ENCODE measurements around the gene HELT.

- TF ChIP-seq TCF4 (CRISPR knock-in tag; IDR thresholded peaks at IDR 0.05; ENCODE audit: borderline replicate concordance) (no peak), CREB5 (CRISPR knock-in tag; IDR thresholded peaks at IDR 0.05; ENCODE audit: low read depth) (no peak), ZFP30 (CRISPR knock-in tag; IDR thresholded peaks at IDR 0.05) (no peak), ARNTL (CRISPR knock-in tag; IDR thresholded peaks at IDR 0.05; ENCODE audit: borderline replicate concordance, low read depth) (no peak)
- TF ChIP-seq, protein P1, sequence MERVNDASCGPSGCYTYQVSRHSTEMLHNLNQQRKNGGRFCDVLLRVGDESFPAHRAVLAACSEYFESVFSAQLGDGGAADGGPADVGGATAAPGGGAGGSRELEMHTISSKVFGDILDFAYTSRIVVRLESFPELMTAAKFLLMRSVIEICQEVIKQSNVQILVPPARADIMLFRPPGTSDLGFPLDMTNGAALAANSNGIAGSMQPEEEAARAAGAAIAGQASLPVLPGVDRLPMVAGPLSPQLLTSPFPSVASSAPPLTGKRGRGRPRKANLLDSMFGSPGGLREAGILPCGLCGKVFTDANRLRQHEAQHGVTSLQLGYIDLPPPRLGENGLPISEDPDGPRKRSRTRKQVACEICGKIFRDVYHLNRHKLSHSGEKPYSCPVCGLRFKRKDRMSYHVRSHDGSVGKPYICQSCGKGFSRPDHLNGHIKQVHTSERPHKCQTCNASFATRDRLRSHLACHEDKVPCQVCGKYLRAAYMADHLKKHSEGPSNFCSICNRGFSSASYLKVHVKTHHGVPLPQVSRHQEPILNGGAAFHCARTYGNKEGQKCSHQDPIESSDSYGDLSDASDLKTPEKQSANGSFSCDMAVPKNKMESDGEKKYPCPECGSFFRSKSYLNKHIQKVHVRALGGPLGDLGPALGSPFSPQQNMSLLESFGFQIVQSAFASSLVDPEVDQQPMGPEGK (CRISPR knock-in tag; IDR thresholded peaks at IDR 0.05; ENCODE audit: borderline replicate concordance): no peak
Observed at GRCh38 chr4:184987493-184988031, 30.7 kb upstream of the HELT start.
